Caco-2 (cell line): ENCODE measurements around the gene ANKRD63. TPM values are rescaled to one million over a fixed set of nuclear protein-coding genes. Genes with fewer than 3 reads are reported as not detected.

Experiments
- BruUV-seq: library from RNA; stranded (reverse); fragments of 400-500 nt; replicated peaks from 2 replicates; lab custom pipeline; 2021; lab: Mats Ljungman, UMichigan
- CTCF ChIA-PET: fragments of 300-600 bp; sonication (Branson Sonifier 250); formaldehyde crosslinking; loops from one replicate; lab custom pipeline; 2022; ENCODE audit warnings: antibody characterized with exemption; lab: Charles Lee
- POLR2A ChIA-PET: fragments of 300-600 bp; sonication (Branson Sonifier 250); formaldehyde crosslinking; loops from one replicate; lab custom pipeline; 2022; ENCODE audit warnings: antibody characterized with exemption; lab: Charles Lee
- DNase-seq, 2 experiments: peaks; one replicate each; pipeline versions ENCODE4 v3.0.0 to v3.0.0-alpha.2; 2020 to 2022
- H3K27me3 ChIP-seq: replicated peaks from 2 replicates; pipeline ENCODE4 v1.6.0; 2011; ENCODE audit warnings: low read length; ENCODE audit not compliant: control insufficient read depth, insufficient read depth
- H3K36me3 ChIP-seq: 2 replicates; pipeline ENCODE4 v1.5.1; 2011; ENCODE audit warnings: low read length; ENCODE audit not compliant: control insufficient read depth, insufficient read depth
- H3K4me1 ChIP-seq: fragments of 250-450 bp; sonication (Bioruptor Pico); 2 replicates; pipeline ENCODE4 v1.5.1; 2020; ENCODE audit warnings: mild to moderate bottlenecking
- H3K4me3 ChIP-seq: 2 replicates; pipeline ENCODE4 v1.5.1; 2011; ENCODE audit warnings: low read depth, mild to moderate bottlenecking, control low read depth, low read length
- H3K9me3 ChIP-seq: fragments of 250-450 bp; sonication (Bioruptor Pico); 2 replicates; pipeline ENCODE4 v1.5.1; 2020; ENCODE audit warnings: mild to moderate bottlenecking, moderate library complexity
- H3K27ac Mint-ChIP-seq: one replicate; pipeline ENCODE4 v1.8.0; 2022; ENCODE audit warnings: mixed read lengths; ENCODE audit not compliant: unreplicated experiment
- H3K27me3 Mint-ChIP-seq: one replicate; pipeline ENCODE4 v1.8.0; 2022; ENCODE audit warnings: mixed read lengths; ENCODE audit not compliant: insufficient read depth, unreplicated experiment
- H3K36me3 Mint-ChIP-seq: one replicate; pipeline ENCODE4 v1.8.0; 2022; ENCODE audit warnings: mild to moderate bottlenecking, mixed read lengths; ENCODE audit not compliant: insufficient read depth, unreplicated experiment
- H3K4me1 Mint-ChIP-seq: one replicate; pipeline ENCODE4 v1.8.0; 2022; ENCODE audit warnings: low read depth, mixed read lengths; ENCODE audit not compliant: unreplicated experiment
- H3K4me3 Mint-ChIP-seq: one replicate; pipeline ENCODE4 v1.8.0; 2022; ENCODE audit warnings: mild to moderate bottlenecking, moderate library complexity, mixed read lengths; ENCODE audit not compliant: unreplicated experiment
- H3K9me3 Mint-ChIP-seq: one replicate; pipeline ENCODE4 v1.8.0; 2022; ENCODE audit warnings: mixed read lengths; ENCODE audit not compliant: unreplicated experiment
- intact Hi-C: fragments of 100-400 bp; cut with micrococcal nuclease; formaldehyde crosslinking; loops from one replicate; pipeline ENCODE4 v1.10.0; 2022; ENCODE audit not compliant: unreplicated experiment
- total RNA-seq: library from RNA; stranded (reverse); gene quantifications from 2 replicates; pipeline ENCODE4 v1.2.3, GENCODE V29; 2022
- TF ChIP-seq, protein P1 (sequence below), 2 experiments: fragments of 200-600 bp in 1 of 2; IDR thresholded peaks; 1 replicate in 1 of 2; 2 replicates in 1 of 2; pipeline versions ENCODE4 v1.5.1 to v1.8.0; 2011 to 2022; ENCODE audit warnings: antibody characterized with exemption in 1 of 2, control low read depth in 1 of 2, inconsistent platforms in 1 of 2, low read depth in 1 of 2, low read length in 1 of 2, mild to moderate bottlenecking in 1 of 2, moderate library complexity in 1 of 2; ENCODE audit not compliant: insufficient read depth in 1 of 2, severe bottlenecking in 1 of 2, unreplicated experiment in 1 of 2

The ANKRD63 gene
- total RNA-seq, 1 experiment from 2014 or later: 0.79 TPM

DNA sequence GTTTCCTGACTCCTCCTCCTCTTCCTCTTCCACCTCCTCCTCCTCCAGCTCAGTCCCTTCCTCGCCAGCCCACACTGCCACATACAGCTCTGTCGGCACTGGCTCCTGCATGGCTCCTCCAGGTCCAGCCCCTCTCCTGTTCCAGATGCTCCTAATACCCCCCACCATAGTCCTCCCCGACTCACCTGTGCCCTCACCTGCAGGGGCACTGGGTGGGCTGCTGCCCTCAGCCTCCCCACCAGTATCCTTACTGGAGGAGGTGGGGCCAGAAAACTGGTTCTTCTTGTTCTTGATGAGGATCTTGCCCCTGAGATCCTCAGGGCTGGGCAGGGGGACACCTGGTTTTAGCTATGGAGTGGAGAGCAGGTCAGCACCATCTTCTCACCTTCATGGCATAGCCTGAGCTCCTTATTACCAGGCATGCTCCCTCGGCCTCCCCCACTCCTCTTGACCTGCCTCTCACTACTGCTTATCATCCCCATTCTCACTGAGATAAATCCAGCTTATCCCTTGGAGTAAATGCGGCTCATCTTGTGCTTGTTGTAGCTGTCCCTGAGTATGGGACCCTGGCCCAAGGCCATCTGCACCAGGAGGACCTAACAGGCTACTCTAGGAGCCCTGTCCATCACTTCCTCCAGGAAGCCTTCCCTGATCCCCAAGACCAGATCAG, 13.8 kb upstream of the ANKRD63 start:
- no peaks in the 10 kb centered on the region for H3K27me3 Mint-ChIP-seq
- Histone ChIP-seq H3K4me1 (peaks cover 6% of the 10 kb centered on the region), H3K27me3 (no peaks in the 10 kb centered on the region), H3K4me3 (no peak overlapping the region), H3K9me3 (no peaks in the 10 kb centered on the region; the same call in 1 of the 2 replicates), H3K36me3 (no peaks in the 10 kb centered on the region)
- peaks cover 11% of the 10 kb centered on the region for H3K4me1 Mint-ChIP-seq
- intact Hi-C loops: no loop called here
- TF ChIP-seq, protein P1, sequence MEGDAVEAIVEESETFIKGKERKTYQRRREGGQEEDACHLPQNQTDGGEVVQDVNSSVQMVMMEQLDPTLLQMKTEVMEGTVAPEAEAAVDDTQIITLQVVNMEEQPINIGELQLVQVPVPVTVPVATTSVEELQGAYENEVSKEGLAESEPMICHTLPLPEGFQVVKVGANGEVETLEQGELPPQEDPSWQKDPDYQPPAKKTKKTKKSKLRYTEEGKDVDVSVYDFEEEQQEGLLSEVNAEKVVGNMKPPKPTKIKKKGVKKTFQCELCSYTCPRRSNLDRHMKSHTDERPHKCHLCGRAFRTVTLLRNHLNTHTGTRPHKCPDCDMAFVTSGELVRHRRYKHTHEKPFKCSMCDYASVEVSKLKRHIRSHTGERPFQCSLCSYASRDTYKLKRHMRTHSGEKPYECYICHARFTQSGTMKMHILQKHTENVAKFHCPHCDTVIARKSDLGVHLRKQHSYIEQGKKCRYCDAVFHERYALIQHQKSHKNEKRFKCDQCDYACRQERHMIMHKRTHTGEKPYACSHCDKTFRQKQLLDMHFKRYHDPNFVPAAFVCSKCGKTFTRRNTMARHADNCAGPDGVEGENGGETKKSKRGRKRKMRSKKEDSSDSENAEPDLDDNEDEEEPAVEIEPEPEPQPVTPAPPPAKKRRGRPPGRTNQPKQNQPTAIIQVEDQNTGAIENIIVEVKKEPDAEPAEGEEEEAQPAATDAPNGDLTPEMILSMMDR (IDR thresholded peaks at IDR 0.05; ENCODE audit: insufficient read depth in 1 of 2, low read depth in 1 of 2, low read length in 1 of 2, severe bottlenecking in 1 of 2, unreplicated experiment in 1 of 2): no peak
- CTCF ChIA-PET: interaction anchor here (0.7 to 1.2 kb wide), 2 partner anchors 12 to 64 kb away, joined by 4 read pairs; partner anchors contain the start of gene PLCB2
- no peaks in the 10 kb centered on the region for H3K36me3 Mint-ChIP-seq
- DNase-seq: no peak
- POLR2A ChIA-PET: no interaction called here
- H3K4me3 Mint-ChIP-seq: no peak overlapping the region
- no peak overlapping the region for H3K27ac Mint-ChIP-seq
- no peaks in the 10 kb centered on the region for H3K9me3 Mint-ChIP-seq
- BruUV-seq: no TSS peak

DNA sequence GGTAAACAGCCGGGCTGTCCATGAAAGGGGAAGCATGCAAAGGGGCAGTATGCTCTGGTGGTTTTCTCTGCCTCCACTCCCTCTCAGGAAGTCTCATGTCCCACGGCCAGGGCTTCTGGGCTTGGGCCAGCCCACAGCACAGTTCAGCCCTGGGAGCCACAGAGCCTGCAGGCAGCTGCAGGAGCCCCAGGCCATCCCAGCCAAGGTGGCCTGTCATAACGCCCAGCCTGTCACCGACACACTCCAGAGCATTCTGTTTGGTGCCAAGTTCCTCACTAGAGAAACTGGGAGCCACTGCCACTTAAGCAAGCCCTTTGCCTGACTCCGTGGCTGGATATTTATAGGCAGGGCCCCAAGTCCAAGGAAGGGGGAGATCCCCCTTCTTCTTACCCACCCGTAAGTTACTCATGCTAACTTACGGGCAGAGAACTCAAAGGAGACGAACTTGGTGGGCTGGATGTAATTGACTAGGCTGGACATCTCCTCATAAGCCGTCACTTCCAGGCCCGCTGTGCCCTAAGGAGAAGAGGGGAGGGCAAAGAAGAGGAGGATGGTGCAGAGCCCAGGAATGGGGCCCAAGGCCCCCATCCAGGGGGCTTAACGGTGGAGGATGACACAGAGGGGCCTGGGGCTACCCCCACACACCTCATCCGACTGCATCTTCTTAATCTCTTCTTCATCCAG, 13.2 kb upstream of the ANKRD63 start:
- BruUV-seq: no TSS peak
- H3K9me3 ChIP-seq: no peaks in the 10 kb centered on the region; the same call in 1 of the 2 replicates
- intact Hi-C loops: no loop called here
- Mint-ChIP-seq H3K4me3 (no peak overlapping the region), H3K4me1 (peaks cover 11% of the 10 kb centered on the region), H3K27me3 (no peaks in the 10 kb centered on the region), H3K36me3 (no peaks in the 10 kb centered on the region), H3K27ac (no peak overlapping the region), H3K9me3 (no peaks in the 10 kb centered on the region)
- CTCF ChIA-PET: interaction anchor here (1.2 kb wide), 1 partner anchor 12 kb away, joined by 4 read pairs; the partner anchor contains the start of gene PLCB2
- no peaks in the 10 kb centered on the region for H3K27me3 ChIP-seq
- H3K4me1 ChIP-seq: peaks cover 6% of the 10 kb centered on the region
- no peak overlapping the region for H3K4me3 ChIP-seq
- TF ChIP-seq, protein P1 (IDR thresholded peaks at IDR 0.05; ENCODE audit: insufficient read depth in 1 of 2, low read depth in 1 of 2, low read length in 1 of 2, severe bottlenecking in 1 of 2, unreplicated experiment in 1 of 2): no peak
- POLR2A ChIA-PET: no interaction called here
- DNase-seq: no peak
- no peaks in the 10 kb centered on the region for H3K36me3 ChIP-seq

DNA sequence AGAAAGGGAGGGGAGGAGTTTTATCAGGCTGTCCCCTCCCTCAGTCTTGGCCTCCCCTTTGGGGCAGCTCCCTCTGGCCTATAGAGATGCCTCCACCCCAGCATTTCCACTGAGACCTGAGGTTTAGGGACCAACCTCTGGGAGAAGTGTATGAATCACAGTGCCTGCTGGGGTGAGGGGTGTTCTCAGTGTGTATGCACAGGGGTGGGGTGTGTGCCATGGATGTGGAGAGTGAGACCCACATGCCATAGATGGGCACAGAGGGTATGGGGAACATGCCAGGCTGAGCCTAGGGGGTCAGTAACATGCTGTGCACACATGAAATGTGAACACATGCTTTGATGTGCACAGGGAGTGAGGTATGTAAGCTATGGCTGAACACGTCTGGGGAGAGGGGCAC, 12.4 kb upstream of the ANKRD63 start:
- BruUV-seq: no TSS peak
- TF ChIP-seq, protein P1 (IDR thresholded peaks at IDR 0.05; ENCODE audit: insufficient read depth in 1 of 2, low read depth in 1 of 2, low read length in 1 of 2, severe bottlenecking in 1 of 2, unreplicated experiment in 1 of 2): no peak
- no peaks in the 10 kb centered on the region for H3K27me3 Mint-ChIP-seq
- DNase-seq: no peak
- H3K9me3 Mint-ChIP-seq: no peaks in the 10 kb centered on the region
- Histone ChIP-seq H3K4me3 (no peak overlapping the region), H3K36me3 (no peaks in the 10 kb centered on the region), H3K27me3 (no peaks in the 10 kb centered on the region), H3K9me3 (no peaks in the 10 kb centered on the region; the same call in 1 of the 2 replicates), H3K4me1 (peaks cover 6% of the 10 kb centered on the region)
- ChIA-PET CTCF (no interaction called here), POLR2A (no interaction called here)
- intact Hi-C loops: no loop called here
- no peaks in the 10 kb centered on the region for H3K36me3 Mint-ChIP-seq
- peaks cover 11% of the 10 kb centered on the region for H3K4me1 Mint-ChIP-seq
- H3K27ac Mint-ChIP-seq: no peak overlapping the region
- no peak overlapping the region for H3K4me3 Mint-ChIP-seq
